NCI-H1930 (cell line): ENCODE data around the gene C19orf25.
"Not testable (repeated sequence)": the region's sequence is repeated elsewhere in the genome, so short reads cannot be mapped to it uniquely, and the experiment has no call there.

Experiments used
- DNase-seq, 2 experiments: peaks; one replicate each; lab custom pipeline; 2025; lab: John Stamatoyannopoulos, UW

The C19orf25 gene

GRCh38 chr19:1512671-1513498, 33.9 kb upstream of the C19orf25 start, which contains the start of gene ADAMTSL5:
ADAMTSL5 (minus strand) TSS chr19:1513019; CDS start chr19:1510943, 2,076 bp downstream.
- peak in 1 of 2 experiments; percentile 22 for DNase-seq

- no peak for DNase-seq
Observed at GRCh38 chr19:1511318-1512317, 32.6 kb upstream of the C19orf25 start.

- DNase-seq: no peak
Observed at GRCh38 chr19:1510807-1511206, 31.8 kb upstream of the C19orf25 start.

- no peak for DNase-seq
Observed at GRCh38 chr19:1510442-1510806, 31.4 kb upstream of the C19orf25 start.

GRCh38 chr19:1509602-1510441, 30.8 kb upstream of the C19orf25 start:
- no peak for DNase-seq

- no peak for DNase-seq
Observed at GRCh38 chr19:1508507-1508856, 29.5 kb upstream of the C19orf25 start.

- DNase-seq: peak; percentile 88 to 89
Observed at GRCh38 chr19:1507763-1508506, 28.9 kb upstream of the C19orf25 start.

- DNase-seq: no peak
Observed at GRCh38 chr19:1507192-1507660, 28.2 kb upstream of the C19orf25 start.

GRCh38 chr19:1505991-1506881, 27.2 kb upstream of the C19orf25 start:
- DNase-seq: no peak

- no peak for DNase-seq
Observed at GRCh38 chr19:1505012-1505411, 26.0 kb upstream of the C19orf25 start.

- no peak for DNase-seq
Observed at GRCh38 chr19:1503925-1504773, 25.1 kb upstream of the C19orf25 start.

GRCh38 chr19:1503089-1503924, 24.3 kb upstream of the C19orf25 start:
- DNase-seq: peak; percentile 13 to 22

GRCh38 chr19:1502433-1503088, 23.5 kb upstream of the C19orf25 start:
- no peak for DNase-seq

- no peak for DNase-seq
Observed at GRCh38 chr19:1501200-1501595, 22.2 kb upstream of the C19orf25 start.

- DNase-seq: not testable (repeated sequence)
Observed at GRCh38 chr19:1499231-1499630, 20.2 kb upstream of the C19orf25 start.

GRCh38 chr19:1497578-1498235, 18.7 kb upstream of the C19orf25 start:
- no peak for DNase-seq
